Measurements from ENCODE around the gene FCRL6.

FCRL6 gene

GRCh38 chr1:159827549-159827948, 25.4 kb downstream of the FCRL6 start:
- Histone ChIP-seq H3K4me3 (ENCODE audit: low read length) (no peak overlapping the region), H3K4me1 (ENCODE audit: control insufficient read depth, insufficient read depth, low read length) (peaks cover 12% of the 10 kb centered on the region), H3K9me3 (replicated peaks; ENCODE audit: low read length) (no peaks in the 10 kb centered on the region)

GRCh38 chr1:159828176-159828575, 26.0 kb downstream of the FCRL6 start:
- Histone ChIP-seq H3K9ac (ENCODE audit: low read depth, low read length) (no peak overlapping the region), H3K27me3 (ENCODE audit: control insufficient read depth, insufficient read depth, low read length) (peaks cover 12% of the 10 kb centered on the region), H3K9me3 (replicated peaks; ENCODE audit: low read length) (no peaks in the 10 kb centered on the region), H3K4me1 (ENCODE audit: control insufficient read depth, insufficient read depth, low read length) (peaks cover 12% of the 10 kb centered on the region), H3K4me3 (ENCODE audit: low read length) (no peak overlapping the region), H3K4me2 (ENCODE audit: low read length) (no peak overlapping the region), H3K36me3 (ENCODE audit: insufficient read depth, low read length) (no peaks in the 10 kb centered on the region)

More at GRCh38 chr1:159827549-159827948, 25.4 kb downstream of the FCRL6 start:
- no peaks in the 10 kb centered on the region for H3K36me3 ChIP-seq (ENCODE audit: insufficient read depth, low read length)
- H3K4me2 ChIP-seq (ENCODE audit: low read length): no peak overlapping the region
- peaks cover 18% of the 10 kb centered on the region for H3K27me3 ChIP-seq (ENCODE audit: control insufficient read depth, insufficient read depth, low read length)
- H3K9ac ChIP-seq (ENCODE audit: low read depth, low read length): no peak overlapping the region

- no peak overlapping the region for H3K4me3 ChIP-seq (ENCODE audit: low read length)
- H3K9me3 ChIP-seq (replicated peaks; ENCODE audit: low read length): no peaks in the 10 kb centered on the region
- H3K27me3 ChIP-seq (ENCODE audit: control insufficient read depth, insufficient read depth, low read length): peaks cover 7% of the 10 kb centered on the region
- H3K36me3 ChIP-seq (ENCODE audit: insufficient read depth, low read length): no peaks in the 10 kb centered on the region
- H3K4me2 ChIP-seq (ENCODE audit: low read length): no peak overlapping the region
- peaks cover 12% of the 10 kb centered on the region for H3K4me1 ChIP-seq (ENCODE audit: control insufficient read depth, insufficient read depth, low read length)
- H3K9ac ChIP-seq (ENCODE audit: low read depth, low read length): no peak overlapping the region
Observed at GRCh38 chr1:159828581-159829272, 26.6 kb downstream of the FCRL6 start.

GRCh38 chr1:159829273-159829634, 27.1 kb downstream of the FCRL6 start:
- Histone ChIP-seq H3K9me3 (replicated peaks; ENCODE audit: low read length) (no peaks in the 10 kb centered on the region), H3K4me3 (ENCODE audit: low read length) (no peak overlapping the region), H3K36me3 (ENCODE audit: insufficient read depth, low read length) (no peaks in the 10 kb centered on the region), H3K4me1 (ENCODE audit: control insufficient read depth, insufficient read depth, low read length) (peaks cover 12% of the 10 kb centered on the region), H3K4me2 (ENCODE audit: low read length) (no peak overlapping the region), H3K9ac (ENCODE audit: low read depth, low read length) (no peak overlapping the region), H3K27me3 (ENCODE audit: control insufficient read depth, insufficient read depth, low read length) (peaks cover 4% of the 10 kb centered on the region)

- no peak overlapping the region for H3K9ac ChIP-seq (ENCODE audit: low read depth, low read length)
- no peaks in the 10 kb centered on the region for H3K36me3 ChIP-seq (ENCODE audit: insufficient read depth, low read length)
- no peak overlapping the region for H3K4me3 ChIP-seq (ENCODE audit: low read length)
- peaks cover 3% of the 10 kb centered on the region for H3K27me3 ChIP-seq (ENCODE audit: control insufficient read depth, insufficient read depth, low read length)
- peaks cover 12% of the 10 kb centered on the region for H3K4me1 ChIP-seq (ENCODE audit: control insufficient read depth, insufficient read depth, low read length)
- H3K4me2 ChIP-seq (ENCODE audit: low read length): peak overlapping the region; percentile 15
- H3K9me3 ChIP-seq (replicated peaks; ENCODE audit: low read length): no peaks in the 10 kb centered on the region
Observed at GRCh38 chr1:159829822-159830465, 27.8 kb downstream of the FCRL6 start.

GRCh38 chr1:159830722-159831121, 28.6 kb downstream of the FCRL6 start:
- H3K4me1 ChIP-seq (ENCODE audit: control insufficient read depth, insufficient read depth, low read length): peaks cover 12% of the 10 kb centered on the region
- H3K27me3 ChIP-seq (ENCODE audit: control insufficient read depth, insufficient read depth, low read length): no peaks in the 10 kb centered on the region
- no peaks in the 10 kb centered on the region for H3K9me3 ChIP-seq (replicated peaks; ENCODE audit: low read length)
- H3K9ac ChIP-seq (ENCODE audit: low read depth, low read length): no peak overlapping the region
- no peak overlapping the region for H3K4me3 ChIP-seq (ENCODE audit: low read length)
- no peak overlapping the region for H3K4me2 ChIP-seq (ENCODE audit: low read length)
- H3K36me3 ChIP-seq (ENCODE audit: insufficient read depth, low read length): no peaks in the 10 kb centered on the region

GRCh38 chr1:159831412-159832141, 29.4 kb downstream of the FCRL6 start:
- no peak overlapping the region for H3K4me3 ChIP-seq (ENCODE audit: low read length)
- H3K9ac ChIP-seq (ENCODE audit: low read depth, low read length): no peak overlapping the region
- H3K4me2 ChIP-seq (ENCODE audit: low read length): no peak overlapping the region
- H3K27me3 ChIP-seq (ENCODE audit: control insufficient read depth, insufficient read depth, low read length): no peaks in the 10 kb centered on the region
- H3K36me3 ChIP-seq (ENCODE audit: insufficient read depth, low read length): no peaks in the 10 kb centered on the region
- no peaks in the 10 kb centered on the region for H3K9me3 ChIP-seq (replicated peaks; ENCODE audit: low read length)
- peaks cover 12% of the 10 kb centered on the region for H3K4me1 ChIP-seq (ENCODE audit: control insufficient read depth, insufficient read depth, low read length)

GRCh38 chr1:159832309-159832708, 30.1 kb downstream of the FCRL6 start:
- no peak overlapping the region for H3K4me3 ChIP-seq (ENCODE audit: low read length)
- H3K4me2 ChIP-seq (ENCODE audit: low read length): no peak overlapping the region
- no peak overlapping the region for H3K9ac ChIP-seq (ENCODE audit: low read depth, low read length)
- no peaks in the 10 kb centered on the region for H3K9me3 ChIP-seq (replicated peaks; ENCODE audit: low read length)
- no peaks in the 10 kb centered on the region for H3K27me3 ChIP-seq (ENCODE audit: control insufficient read depth, insufficient read depth, low read length)
- peaks cover 12% of the 10 kb centered on the region for H3K4me1 ChIP-seq (ENCODE audit: control insufficient read depth, insufficient read depth, low read length)
- no peaks in the 10 kb centered on the region for H3K36me3 ChIP-seq (ENCODE audit: insufficient read depth, low read length)

GRCh38 chr1:159835356-159835755, 33.2 kb downstream of the FCRL6 start:
- Histone ChIP-seq H3K27me3 (ENCODE audit: control insufficient read depth, insufficient read depth, low read length) (no peaks in the 10 kb centered on the region), H3K4me1 (ENCODE audit: control insufficient read depth, insufficient read depth, low read length) (peaks cover 5% of the 10 kb centered on the region), H3K4me2 (ENCODE audit: low read length) (no peak overlapping the region), H3K9me3 (replicated peaks; ENCODE audit: low read length) (no peaks in the 10 kb centered on the region), H3K9ac (ENCODE audit: low read depth, low read length) (no peak overlapping the region), H3K4me3 (ENCODE audit: low read length) (no peak overlapping the region), H3K36me3 (ENCODE audit: insufficient read depth, low read length) (no peaks in the 10 kb centered on the region)

GRCh38 chr1:159835862-159836525, 33.8 kb downstream of the FCRL6 start:
- Histone ChIP-seq H3K4me2 (ENCODE audit: low read length) (no peak overlapping the region), H3K4me1 (ENCODE audit: control insufficient read depth, insufficient read depth, low read length) (no peaks in the 10 kb centered on the region), H3K9me3 (replicated peaks; ENCODE audit: low read length) (no peaks in the 10 kb centered on the region), H3K36me3 (ENCODE audit: insufficient read depth, low read length) (no peaks in the 10 kb centered on the region), H3K4me3 (ENCODE audit: low read length) (no peak overlapping the region), H3K27me3 (ENCODE audit: control insufficient read depth, insufficient read depth, low read length) (no peaks in the 10 kb centered on the region), H3K9ac (ENCODE audit: low read depth, low read length) (no peak overlapping the region)

GRCh38 chr1:159838715-159839114, 36.6 kb downstream of the FCRL6 start:
- Histone ChIP-seq H3K4me3 (ENCODE audit: low read length) (no peak overlapping the region), H3K4me2 (ENCODE audit: low read length) (no peak overlapping the region), H3K27me3 (ENCODE audit: control insufficient read depth, insufficient read depth, low read length) (no peaks in the 10 kb centered on the region), H3K36me3 (ENCODE audit: insufficient read depth, low read length) (no peaks in the 10 kb centered on the region), H3K4me1 (ENCODE audit: control insufficient read depth, insufficient read depth, low read length) (no peaks in the 10 kb centered on the region), H3K9ac (ENCODE audit: low read depth, low read length) (no peak overlapping the region), H3K9me3 (replicated peaks; ENCODE audit: low read length) (no peaks in the 10 kb centered on the region)
